ENCODE data around the gene NLRP6. TPM values are rescaled to one million over a fixed set of nuclear protein-coding genes. Genes with fewer than 3 reads are reported as not detected.
"Not testable (repeated sequence)": the region's sequence is repeated elsewhere in the genome, so short reads cannot be mapped to it uniquely, and the experiment has no call there.

Gene NLRP6
- total and polyA plus RNA-seq, 4 donors = 0.66 to 6.1 (median 0.88) TPM; not detected in 1

DNA sequence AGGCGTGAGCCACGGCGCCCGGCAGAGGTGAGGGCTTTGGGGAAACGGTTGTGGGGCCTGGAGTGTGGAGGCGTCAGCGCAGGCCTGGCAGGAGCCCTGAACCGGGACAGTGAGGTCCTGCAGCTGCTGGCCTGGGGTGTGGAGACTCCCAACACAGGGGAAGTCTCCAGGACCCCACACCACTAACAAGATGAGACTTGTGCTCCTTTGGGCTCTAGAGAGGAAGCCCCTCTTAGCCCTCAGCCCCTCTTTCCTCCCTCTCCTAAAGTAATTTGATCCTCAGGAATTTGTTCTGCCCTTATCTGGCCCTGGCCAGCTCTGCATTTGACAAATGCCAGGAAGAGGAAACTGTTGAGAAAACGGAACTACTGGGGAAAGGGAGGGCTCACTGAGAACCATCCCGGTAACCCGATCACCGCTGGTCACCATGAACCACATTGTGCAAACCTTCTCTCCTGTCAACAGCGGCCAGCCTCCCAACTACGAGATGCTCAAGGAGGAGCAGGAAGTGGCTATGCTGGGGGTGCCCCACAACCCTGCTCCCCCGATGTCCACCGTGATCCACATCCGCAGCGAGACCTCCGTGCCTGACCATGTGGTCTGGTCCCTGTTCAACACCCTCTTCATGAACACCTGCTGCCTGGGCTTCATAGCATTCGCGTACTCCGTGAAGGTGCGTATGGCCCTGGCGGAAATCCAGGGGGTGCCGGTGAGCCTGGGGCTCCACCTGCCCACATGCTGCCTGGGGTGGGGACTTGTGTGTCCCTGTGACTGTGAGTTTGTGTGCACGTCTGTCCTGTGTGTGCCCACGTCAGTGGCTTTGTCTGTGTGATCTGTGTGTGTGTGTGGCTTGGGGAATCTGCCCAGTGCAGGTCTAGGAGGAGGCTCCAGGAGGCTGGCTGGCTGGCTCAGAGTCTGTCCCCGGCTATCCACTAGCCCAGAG, 29.8 kb downstream of the NLRP6 start, which contains the start of gene IFITM2:
IFITM2 (plus strand) TSS at position 51 of the 943 bp plus-strand sequence; CDS start at position 428, 377 bp downstream.
- peak; percentile 75 for ATAC-seq (ENCODE audit: low FRiP score)
- DNase-seq = peak; percentile 86 to 90
- H3K4me3 ChIP-seq (ENCODE audit: low read length in 2 of 2) = peak within 1 kb of the TSS in 1 of 2 donors; percentile 76
- 10 to 18% methylated on average over 21 to 28 of the region's 28 CpGs for WGBS, 2 donors
- H3K36me3 ChIP-seq (ENCODE audit: control insufficient read depth in 1 of 2, insufficient read depth in 2 of 2, low read length in 1 of 2); H3K27me3 ChIP-seq (ENCODE audit: control insufficient read depth in 1 of 2, insufficient read depth in 2 of 2, low read length in 1 of 2); H3K4me1 ChIP-seq (ENCODE audit: control insufficient read depth in 1 of 2, insufficient read depth in 2 of 2, low read length in 2 of 2); H3K9me3 ChIP-seq (ENCODE audit: control insufficient read depth, low read length): not testable (repeated sequence)
- H3K27ac ChIP-seq (ENCODE audit: low read depth in 1 of 2, low read length in 2 of 2) = peak within 1 kb of the TSS; percentile 10 to 34
- intact Hi-C loops (cut with DNase I) = loop anchor here (2.0 to 10.0 kb wide), 3 partner anchors 44 to 73 kb away; partner anchors contain the start of genes PSMD13 (in 1 of the 2) and SIRT3 (in 1 of the 2)

DNA sequence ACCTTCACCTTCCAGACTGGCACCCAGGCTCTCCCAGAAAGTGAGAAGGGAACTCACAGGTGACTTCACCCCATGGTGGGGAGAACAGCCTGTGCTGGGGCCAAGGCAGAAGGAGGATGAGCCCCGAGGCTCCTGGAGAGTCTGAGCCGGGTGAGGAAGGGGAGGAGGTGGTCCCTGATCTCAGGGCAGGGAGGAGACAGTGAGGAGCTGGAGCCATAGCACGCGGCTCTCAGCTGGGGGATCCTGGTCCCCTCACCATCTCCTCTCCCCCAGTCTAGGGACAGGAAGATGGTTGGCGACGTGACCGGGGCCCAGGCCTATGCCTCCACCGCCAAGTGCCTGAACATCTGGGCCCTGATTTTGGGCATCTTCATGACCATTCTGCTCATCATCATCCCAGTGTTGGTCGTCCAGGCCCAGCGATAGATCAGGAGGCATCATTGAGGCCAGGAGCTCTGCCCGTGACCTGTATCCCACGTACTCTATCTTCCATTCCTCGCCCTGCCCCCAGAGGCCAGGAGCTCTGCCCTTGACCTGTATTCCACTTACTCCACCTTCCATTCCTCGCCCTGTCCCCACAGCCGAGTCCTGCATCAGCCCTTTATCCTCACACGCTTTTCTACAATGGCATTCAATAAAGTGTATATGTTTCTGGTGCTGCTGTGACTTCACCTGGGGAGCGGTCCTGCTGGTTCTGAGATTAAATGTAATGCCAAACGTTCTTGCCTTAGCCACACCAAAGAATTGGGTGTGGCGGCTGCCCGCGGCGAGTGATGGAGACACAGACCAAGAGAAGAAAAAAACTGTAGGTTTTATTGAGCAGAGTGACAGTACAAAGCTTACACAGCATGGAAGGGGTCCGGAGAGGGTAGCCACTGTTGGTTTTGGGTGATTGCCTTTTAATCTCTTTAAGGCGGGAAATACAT, 30.8 kb downstream of the NLRP6 start:
- Histone ChIP-seq H3K4me3 (ENCODE audit: low read length in 2 of 2) (peak overlapping the region in 1 of 2 donors; percentile 46), H3K27ac (ENCODE audit: low read depth in 1 of 2, low read length in 2 of 2) (peak overlapping the region in 1 of 2 donors; percentile 12)
- DNase-seq; H3K4me1 ChIP-seq (ENCODE audit: control insufficient read depth in 1 of 2, insufficient read depth in 2 of 2, low read length in 2 of 2); H3K9me3 ChIP-seq (ENCODE audit: control insufficient read depth, low read length); H3K27me3 ChIP-seq (ENCODE audit: control insufficient read depth in 1 of 2, insufficient read depth in 2 of 2, low read length in 1 of 2); H3K36me3 ChIP-seq (ENCODE audit: control insufficient read depth in 1 of 2, insufficient read depth in 2 of 2, low read length in 1 of 2): not testable (repeated sequence)
- peak; percentile 2 for ATAC-seq (ENCODE audit: low FRiP score)
- 73% methylated on average over 21 to 24 of the region's 24 CpGs for WGBS, 2 donors
- intact Hi-C loops (cut with DNase I) = loop anchor here (2.0 to 10.0 kb wide), 3 partner anchors 43 to 74 kb away; partner anchors contain the start of genes PSMD13 (in 1 of the 2) and SIRT3 (in 1 of the 2)

DNA sequence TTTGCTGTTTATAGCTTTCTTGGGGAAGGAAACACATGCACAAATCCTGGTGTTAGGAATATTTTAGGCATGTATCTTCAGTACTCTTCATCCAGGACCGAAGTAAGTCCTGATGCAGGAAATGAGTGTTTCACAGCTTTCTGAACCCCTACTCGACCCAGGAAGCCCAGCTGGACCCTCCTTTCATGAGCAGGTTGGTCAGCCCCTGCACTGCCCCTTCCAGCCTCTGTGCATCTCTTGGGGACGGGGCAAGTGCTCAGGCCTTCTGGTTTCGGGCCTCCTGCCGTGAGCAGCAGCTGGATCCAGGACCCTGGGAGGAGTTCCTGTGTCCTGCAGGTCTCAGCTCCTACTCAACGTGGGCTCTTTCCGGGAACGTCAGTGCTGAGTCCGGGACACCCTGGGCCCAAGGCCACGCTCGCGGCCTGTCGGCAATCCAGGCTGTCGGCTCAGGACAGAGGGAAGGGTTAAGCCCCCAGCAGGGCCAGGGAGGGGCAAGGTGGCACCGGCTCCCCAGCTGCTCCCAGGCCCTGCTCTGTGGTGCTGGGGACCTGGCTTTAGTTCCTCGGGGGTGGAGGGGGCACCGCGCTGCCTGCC, 31.9 kb downstream of the NLRP6 start:
- not testable (repeated sequence) for H3K4me1 ChIP-seq (ENCODE audit: control insufficient read depth in 1 of 2, insufficient read depth in 2 of 2, low read length in 2 of 2); H3K36me3 ChIP-seq (ENCODE audit: control insufficient read depth in 1 of 2, insufficient read depth in 2 of 2, low read length in 1 of 2); DNase-seq; H3K27me3 ChIP-seq (ENCODE audit: control insufficient read depth in 1 of 2, insufficient read depth in 2 of 2, low read length in 1 of 2); H3K9me3 ChIP-seq (ENCODE audit: control insufficient read depth, low read length)
- peak; percentile 5 for ATAC-seq (ENCODE audit: low FRiP score)
- peak overlapping the region; percentile 39 to 46 for H3K4me3 ChIP-seq (ENCODE audit: low read length in 2 of 2)
- intact Hi-C loops (cut with DNase I) = loop anchor here (2.0 to 10.0 kb wide), 3 partner anchors 42 to 75 kb away; partner anchors contain the start of genes PSMD13 (in 1 of the 2) and SIRT3 (in 1 of the 2)
- WGBS, 2 donors = 0 to 2% methylated on average over 5 of the region's 18 CpGs
- H3K27ac ChIP-seq (ENCODE audit: low read depth in 1 of 2, low read length in 2 of 2) = peak overlapping the region in 1 of 2 donors; percentile 13

DNA sequence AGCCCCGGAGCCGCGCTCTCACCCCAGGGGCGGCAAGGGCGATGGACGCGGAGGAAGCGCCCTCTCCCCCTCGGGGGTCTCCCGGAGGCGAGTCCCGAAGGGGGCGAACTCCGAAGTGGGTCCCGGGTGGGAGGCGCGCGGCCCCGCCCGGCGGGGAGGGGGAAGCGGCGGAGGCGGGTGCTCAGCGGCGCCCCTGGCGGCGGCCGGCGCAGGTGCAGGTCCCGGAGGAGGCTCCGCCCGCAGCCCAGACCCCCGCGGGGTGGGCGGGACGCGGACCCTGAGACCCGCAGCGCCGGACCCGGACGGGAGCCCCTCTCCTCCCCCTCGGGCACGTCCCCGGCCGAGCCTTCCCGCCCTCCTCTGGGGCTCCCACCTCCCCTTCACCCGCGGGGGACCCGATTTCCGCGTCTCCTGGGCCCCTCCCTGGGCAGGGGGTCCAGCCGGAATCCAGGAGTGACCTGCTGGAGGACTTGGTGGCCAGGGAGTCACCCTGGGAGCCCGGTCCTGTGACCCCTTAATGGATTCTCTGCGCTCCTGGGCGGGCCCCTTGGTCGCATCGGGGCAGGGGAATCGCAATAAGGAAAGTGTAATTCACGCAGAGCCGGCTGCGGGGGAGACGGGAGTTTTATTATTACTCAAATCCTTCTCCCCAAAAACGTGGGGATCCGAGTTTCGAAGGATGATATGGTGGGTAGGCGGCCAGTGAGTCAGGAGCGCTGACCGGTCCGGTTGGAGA, 33.0 kb downstream of the NLRP6 start:
- H3K9me3 ChIP-seq (ENCODE audit: control insufficient read depth, low read length); intact Hi-C loops (cut with DNase I); DNase-seq; H3K27me3 ChIP-seq (ENCODE audit: control insufficient read depth in 1 of 2, insufficient read depth in 2 of 2, low read length in 1 of 2); H3K27ac ChIP-seq (ENCODE audit: low read depth in 1 of 2, low read length in 2 of 2); H3K4me1 ChIP-seq (ENCODE audit: control insufficient read depth in 1 of 2, insufficient read depth in 2 of 2, low read length in 2 of 2); H3K4me3 ChIP-seq (ENCODE audit: low read length in 2 of 2); H3K36me3 ChIP-seq (ENCODE audit: control insufficient read depth in 1 of 2, insufficient read depth in 2 of 2, low read length in 1 of 2): not testable (repeated sequence)
- WGBS, 2 donors = 2 to 11% methylated on average over 5 to 10 of the region's 71 CpGs
- peak; percentile 87 for ATAC-seq (ENCODE audit: low FRiP score)

DNA sequence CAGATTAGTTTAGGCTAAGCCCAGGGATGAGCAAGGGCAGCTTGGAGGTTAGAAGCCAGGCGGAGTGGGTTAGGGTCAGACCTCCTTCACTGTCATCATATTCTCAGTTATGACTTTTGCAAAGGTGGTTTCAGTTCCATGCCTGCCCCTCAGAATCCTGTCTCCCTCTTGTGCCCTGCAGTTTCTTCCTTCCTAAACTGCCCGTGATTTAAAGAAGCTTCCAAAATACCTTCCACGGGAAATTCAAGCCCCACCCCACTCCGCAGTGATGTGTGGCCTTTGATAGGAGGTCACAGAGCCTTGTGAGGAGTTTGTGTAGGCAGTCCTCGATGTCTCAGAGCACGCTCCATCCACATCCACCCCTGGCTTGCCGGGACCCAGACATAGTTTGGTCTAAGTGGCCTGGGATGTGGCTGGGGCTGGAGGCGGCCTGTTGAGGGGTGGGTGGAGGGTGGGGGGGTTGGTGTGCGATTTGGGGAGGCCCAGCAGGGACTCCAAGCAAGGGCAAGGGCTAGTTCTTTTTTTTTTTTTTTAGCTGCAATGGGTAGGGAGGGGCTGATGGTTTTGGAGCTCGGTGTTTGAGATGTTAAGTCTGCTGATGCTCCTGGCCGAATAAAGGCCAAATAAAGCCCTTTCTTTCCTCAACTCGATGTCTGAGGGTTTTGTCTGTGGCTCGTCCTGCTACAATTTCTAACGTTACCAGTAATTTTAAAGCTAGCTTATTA, 34.0 kb downstream of the NLRP6 start:
- Histone ChIP-seq H3K27me3 (ENCODE audit: control insufficient read depth in 1 of 2, insufficient read depth in 2 of 2, low read length in 1 of 2) (no peaks in the 10 kb centered on the region), H3K4me1 (ENCODE audit: control insufficient read depth in 1 of 2, insufficient read depth in 2 of 2, low read length in 2 of 2) (no peaks in the 10 kb centered on the region), H3K9me3 (ENCODE audit: control insufficient read depth, low read length) (no peaks in the 10 kb centered on the region), H3K4me3 (ENCODE audit: low read length in 2 of 2) (no peak overlapping the region), H3K27ac (ENCODE audit: low read depth in 1 of 2, low read length in 2 of 2) (no peak overlapping the region), H3K36me3 (ENCODE audit: control insufficient read depth in 1 of 2, insufficient read depth in 2 of 2, low read length in 1 of 2) (no peaks in the 10 kb centered on the region)
- ATAC-seq (ENCODE audit: low FRiP score) (no peak), DNase-seq (peak in 1 of 2 donors; percentile 41)
- WGBS, 2 donors = 78 to 82% methylated on average over 14 of the region's 14 CpGs
- intact Hi-C loops (cut with DNase I) = no loop called here

DNA sequence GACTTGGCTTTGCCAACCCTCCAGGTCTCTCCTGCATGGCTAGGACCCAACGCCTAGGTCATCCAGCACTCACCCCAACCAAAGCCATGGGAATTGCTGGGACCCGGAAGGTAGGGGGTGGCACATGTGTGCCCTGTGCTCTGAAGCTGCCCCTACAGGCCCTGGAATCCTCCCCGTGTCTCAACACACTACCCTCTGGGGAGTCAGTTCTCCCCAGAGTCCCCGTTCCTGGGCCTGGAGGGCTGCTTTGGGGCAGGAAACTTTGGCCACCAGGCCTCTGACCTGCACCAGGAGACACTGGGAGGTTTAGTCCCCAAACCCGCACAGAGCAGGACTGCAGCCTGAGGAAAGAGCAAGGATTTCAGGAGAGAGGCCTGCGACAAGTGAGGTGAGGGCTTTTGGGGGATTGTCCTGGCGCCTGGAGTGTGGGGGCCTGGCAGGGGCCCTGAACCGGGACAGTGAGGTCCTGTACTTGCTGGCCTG, 35.1 kb downstream of the NLRP6 start:
- Histone ChIP-seq H3K9me3 (ENCODE audit: control insufficient read depth, low read length) (no peaks in the 10 kb centered on the region), H3K4me3 (ENCODE audit: low read length in 2 of 2) (no peak overlapping the region), H3K27me3 (ENCODE audit: control insufficient read depth in 1 of 2, insufficient read depth in 2 of 2, low read length in 1 of 2) (no peaks in the 10 kb centered on the region), H3K36me3 (ENCODE audit: control insufficient read depth in 1 of 2, insufficient read depth in 2 of 2, low read length in 1 of 2) (no peaks in the 10 kb centered on the region), H3K4me1 (ENCODE audit: control insufficient read depth in 1 of 2, insufficient read depth in 2 of 2, low read length in 2 of 2) (no peaks in the 10 kb centered on the region), H3K27ac (ENCODE audit: low read depth in 1 of 2, low read length in 2 of 2) (no peak overlapping the region)
- no peak for ATAC-seq (ENCODE audit: low FRiP score)
- peak in 1 of 2 donors; percentile 44 for DNase-seq
- 84 to 86% methylated on average over 8 of the region's 8 CpGs for WGBS, 2 donors
- intact Hi-C loops (cut with DNase I) = no loop called here

DNA sequence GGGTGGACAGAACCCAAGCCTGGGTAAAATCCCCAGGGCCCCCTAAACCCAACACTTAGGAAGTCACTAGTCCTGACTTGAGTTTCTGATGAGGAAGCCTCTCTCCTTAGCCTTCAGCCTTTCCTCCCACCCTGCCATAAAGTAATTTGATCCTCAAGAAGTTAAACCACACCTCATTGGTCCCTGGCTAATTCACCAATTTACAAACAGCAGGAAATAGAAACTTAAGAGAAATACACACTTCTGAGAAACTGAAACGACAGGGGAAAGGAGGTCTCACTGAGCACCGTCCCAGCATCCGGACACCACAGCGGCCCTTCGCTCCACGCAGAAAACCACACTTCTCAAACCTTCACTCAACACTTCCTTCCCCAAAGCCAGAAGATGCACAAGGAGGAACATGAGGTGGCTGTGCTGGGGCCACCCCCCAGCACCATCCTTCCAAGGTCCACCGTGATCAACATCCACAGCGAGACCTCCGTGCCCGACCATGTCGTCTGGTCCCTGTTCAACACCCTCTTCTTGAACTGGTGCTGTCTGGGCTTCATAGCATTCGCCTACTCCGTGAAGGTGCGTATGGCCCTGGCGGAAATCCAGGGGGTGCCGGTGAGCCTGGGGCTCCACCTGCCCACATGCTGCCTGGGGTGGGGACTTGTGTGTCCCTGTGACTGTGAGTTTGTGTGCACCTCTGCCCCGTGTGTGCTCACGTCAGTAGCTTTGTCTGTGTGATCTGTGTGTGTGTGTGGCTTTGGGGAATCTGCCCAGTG, 35.8 kb downstream of the NLRP6 start, which contains the start of gene IFITM1:
IFITM1 (plus strand) TSS at position 254 of the 767 bp plus-strand sequence; CDS start at position 385, 131 bp downstream.
- intact Hi-C loops (cut with DNase I) = no loop called here
- ATAC-seq (ENCODE audit: low FRiP score) = peak; percentile 16
- no peaks in the 10 kb centered on the region for H3K27me3 ChIP-seq (ENCODE audit: control insufficient read depth in 1 of 2, insufficient read depth in 2 of 2, low read length in 1 of 2)

More for the DNA sequence above, 35.8 kb downstream of the NLRP6 start, which contains the start of gene IFITM1:
- no peak within 1 kb of the TSS for H3K4me3 ChIP-seq (ENCODE audit: low read length in 2 of 2)
- no peaks in the 10 kb centered on the region for H3K9me3 ChIP-seq (ENCODE audit: control insufficient read depth, low read length)
- H3K36me3 ChIP-seq (ENCODE audit: control insufficient read depth in 1 of 2, insufficient read depth in 2 of 2, low read length in 1 of 2) = no peaks in the 10 kb centered on the region
- H3K27ac ChIP-seq (ENCODE audit: low read depth in 1 of 2, low read length in 2 of 2) = no peak within 1 kb of the TSS
- 67 to 68% methylated on average over 18 of the region's 18 CpGs for WGBS, 2 donors
- H3K4me1 ChIP-seq (ENCODE audit: control insufficient read depth in 1 of 2, insufficient read depth in 2 of 2, low read length in 2 of 2) = no peaks in the 10 kb centered on the region
- peak in 1 of 2 donors; percentile 48 for DNase-seq

Data from aorta (tissue), 5 donors.